Mammary epithelial cell (primary cell): ENCODE results near the gene KTN1.

Experiments used
- CTCF ChIP-seq, 2 donors: IDR thresholded peaks in 1 of 2; conservative IDR thresholded peaks in 1 of 2; 2 replicates each; pipeline ENCODE4 v1.5.1; 2011 to 2012; ENCODE audit warnings: inconsistent platforms in 2 of 2, low read length in 2 of 2, mild to moderate bottlenecking in 2 of 2, control low read depth in 1 of 2, low read depth in 1 of 2; ENCODE audit not compliant: insufficient read depth in 1 of 2; ENCODE audit errors: extremely low read depth in 1 of 2
- EZH2 ChIP-seq: IDR thresholded peaks from 2 replicates; pipeline ENCODE4 v1.6.1; 2012; ENCODE audit warnings: low read length, inconsistent platforms, borderline replicate concordance

- TF ChIP-seq CTCF (conservative IDR thresholded peaks at IDR 0.05 in 1 of 2, IDR thresholded peaks at IDR 0.05 in 1 of 2; ENCODE audit: extremely low read depth in 1 of 2, insufficient read depth in 1 of 2, low read depth in 1 of 2, low read length in 2 of 2), result no peak
- TF ChIP-seq EZH2, result no peak
Observed at GRCh38 chr14:55661029-55661428, 81.0 kb downstream of the KTN1 start.
